HL-60 (cell line): ENCODE data around the gene THY1.

Experiments
- DNase-seq, 2 experiments: peaks; one replicate each; pipeline ENCODE4 v3.0.0-alpha.2; 2010 to 2020; ENCODE audit warnings: low read depth in 1 of 2, low spot score in 1 of 2
- H3K27ac ChIP-seq: fragments of 250-450 bp; sonication (Bioruptor Pico); replicated peaks from 2 replicates; pipeline ENCODE4 v1.5.1; 2020; ENCODE audit warnings: mild to moderate bottlenecking, moderate library complexity
- H3K27me3 ChIP-seq: fragments of 250-450 bp; sonication (Bioruptor Pico); 2 replicates; pipeline ENCODE4 v1.5.1; 2021; ENCODE audit warnings: mild to moderate bottlenecking, moderate library complexity; ENCODE audit not compliant: insufficient read depth, poor library complexity, severe bottlenecking
- H3K4me3 ChIP-seq: replicated peaks from 2 replicates; pipeline ENCODE4 v1.5.1; 2011; ENCODE audit warnings: mild to moderate bottlenecking, control low read depth, low read length; ENCODE audit not compliant: insufficient read depth
- GABPA ChIP-seq: IDR thresholded peaks from 2 replicates; pipeline ENCODE4 v1.6.1; 2012; ENCODE audit warnings: low read depth
- POLR2AphosphoS5 ChIP-seq: IDR thresholded peaks from 2 replicates; pipeline ENCODE4 v1.6.1; 2012; ENCODE audit warnings: low read depth
- SPI1 ChIP-seq: IDR thresholded peaks from 2 replicates; pipeline ENCODE4 v1.6.1; 2012; ENCODE audit warnings: low read depth, mild to moderate bottlenecking, borderline replicate concordance
- TF ChIP-seq, protein P1 (sequence below): IDR thresholded peaks from one replicate; pipeline ENCODE4 v1.5.1; 2011; ENCODE audit warnings: low read length, control low read depth, inconsistent platforms; ENCODE audit not compliant: insufficient read depth
- TF ChIP-seq, protein P2 (sequence below): IDR thresholded peaks from 2 replicates; pipeline ENCODE4 v1.6.1; 2012; ENCODE audit warnings: low read depth; ENCODE audit not compliant: insufficient replicate concordance

THY1 gene

GRCh38 chr11:119373921-119374631 lies 48.9 kb downstream of the THY1 start:
- Histone ChIP-seq H3K4me3 (no peak overlapping the region), H3K27me3 (peaks cover 2% of the 10 kb centered on the region), H3K27ac (no peak overlapping the region)
- DNase-seq, result peak in 1 of 2 experiments; percentile 56
- TF ChIP-seq, protein P1, sequence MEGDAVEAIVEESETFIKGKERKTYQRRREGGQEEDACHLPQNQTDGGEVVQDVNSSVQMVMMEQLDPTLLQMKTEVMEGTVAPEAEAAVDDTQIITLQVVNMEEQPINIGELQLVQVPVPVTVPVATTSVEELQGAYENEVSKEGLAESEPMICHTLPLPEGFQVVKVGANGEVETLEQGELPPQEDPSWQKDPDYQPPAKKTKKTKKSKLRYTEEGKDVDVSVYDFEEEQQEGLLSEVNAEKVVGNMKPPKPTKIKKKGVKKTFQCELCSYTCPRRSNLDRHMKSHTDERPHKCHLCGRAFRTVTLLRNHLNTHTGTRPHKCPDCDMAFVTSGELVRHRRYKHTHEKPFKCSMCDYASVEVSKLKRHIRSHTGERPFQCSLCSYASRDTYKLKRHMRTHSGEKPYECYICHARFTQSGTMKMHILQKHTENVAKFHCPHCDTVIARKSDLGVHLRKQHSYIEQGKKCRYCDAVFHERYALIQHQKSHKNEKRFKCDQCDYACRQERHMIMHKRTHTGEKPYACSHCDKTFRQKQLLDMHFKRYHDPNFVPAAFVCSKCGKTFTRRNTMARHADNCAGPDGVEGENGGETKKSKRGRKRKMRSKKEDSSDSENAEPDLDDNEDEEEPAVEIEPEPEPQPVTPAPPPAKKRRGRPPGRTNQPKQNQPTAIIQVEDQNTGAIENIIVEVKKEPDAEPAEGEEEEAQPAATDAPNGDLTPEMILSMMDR, result peak; percentile 85
- TF ChIP-seq, protein P2, sequence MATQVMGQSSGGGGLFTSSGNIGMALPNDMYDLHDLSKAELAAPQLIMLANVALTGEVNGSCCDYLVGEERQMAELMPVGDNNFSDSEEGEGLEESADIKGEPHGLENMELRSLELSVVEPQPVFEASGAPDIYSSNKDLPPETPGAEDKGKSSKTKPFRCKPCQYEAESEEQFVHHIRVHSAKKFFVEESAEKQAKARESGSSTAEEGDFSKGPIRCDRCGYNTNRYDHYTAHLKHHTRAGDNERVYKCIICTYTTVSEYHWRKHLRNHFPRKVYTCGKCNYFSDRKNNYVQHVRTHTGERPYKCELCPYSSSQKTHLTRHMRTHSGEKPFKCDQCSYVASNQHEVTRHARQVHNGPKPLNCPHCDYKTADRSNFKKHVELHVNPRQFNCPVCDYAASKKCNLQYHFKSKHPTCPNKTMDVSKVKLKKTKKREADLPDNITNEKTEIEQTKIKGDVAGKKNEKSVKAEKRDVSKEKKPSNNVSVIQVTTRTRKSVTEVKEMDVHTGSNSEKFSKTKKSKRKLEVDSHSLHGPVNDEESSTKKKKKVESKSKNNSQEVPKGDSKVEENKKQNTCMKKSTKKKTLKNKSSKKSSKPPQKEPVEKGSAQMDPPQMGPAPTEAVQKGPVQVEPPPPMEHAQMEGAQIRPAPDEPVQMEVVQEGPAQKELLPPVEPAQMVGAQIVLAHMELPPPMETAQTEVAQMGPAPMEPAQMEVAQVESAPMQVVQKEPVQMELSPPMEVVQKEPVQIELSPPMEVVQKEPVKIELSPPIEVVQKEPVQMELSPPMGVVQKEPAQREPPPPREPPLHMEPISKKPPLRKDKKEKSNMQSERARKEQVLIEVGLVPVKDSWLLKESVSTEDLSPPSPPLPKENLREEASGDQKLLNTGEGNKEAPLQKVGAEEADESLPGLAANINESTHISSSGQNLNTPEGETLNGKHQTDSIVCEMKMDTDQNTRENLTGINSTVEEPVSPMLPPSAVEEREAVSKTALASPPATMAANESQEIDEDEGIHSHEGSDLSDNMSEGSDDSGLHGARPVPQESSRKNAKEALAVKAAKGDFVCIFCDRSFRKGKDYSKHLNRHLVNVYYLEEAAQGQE, result no peak
- TF ChIP-seq POLR2AphosphoS5 (no peak), SPI1 (no peak; the same call in 1 of the 2 replicates)

- no peak for DNase-seq
These were observed 49.7 kb downstream of the THY1 start for GRCh38 chr11:119373059-119373920.

More at GRCh38 chr11:119373059-119373920, 49.7 kb downstream of the THY1 start:
- Histone ChIP-seq H3K4me3 (no peak overlapping the region), H3K27me3 (peaks cover 2% of the 10 kb centered on the region), H3K27ac (no peak overlapping the region)
- TF ChIP-seq GABPA (no peak), SPI1 (no peak), POLR2AphosphoS5 (no peak)
- TF ChIP-seq, protein P1, result no peak
- TF ChIP-seq, protein P2, result no peak
